Neural progenitor cell (in vitro differentiated cells): ENCODE measurements around the gene C1orf210.

ENCODE experiments used
- EZH2 ChIP-seq: fragments of 200-600 bp; sonication (generic); IDR thresholded peaks from 2 replicates; pipeline ENCODE4 v1.6.1; 2017; ENCODE audit warnings: antibody characterized with exemption, mild to moderate bottlenecking, moderate library complexity
- TF ChIP-seq, protein P1 (sequence below): fragments of 200-600 bp; sonication (generic); IDR thresholded peaks from 2 replicates; pipeline ENCODE4 v1.5.1; 2017; ENCODE audit warnings: antibody characterized with exemption, mild to moderate bottlenecking

DNA sequence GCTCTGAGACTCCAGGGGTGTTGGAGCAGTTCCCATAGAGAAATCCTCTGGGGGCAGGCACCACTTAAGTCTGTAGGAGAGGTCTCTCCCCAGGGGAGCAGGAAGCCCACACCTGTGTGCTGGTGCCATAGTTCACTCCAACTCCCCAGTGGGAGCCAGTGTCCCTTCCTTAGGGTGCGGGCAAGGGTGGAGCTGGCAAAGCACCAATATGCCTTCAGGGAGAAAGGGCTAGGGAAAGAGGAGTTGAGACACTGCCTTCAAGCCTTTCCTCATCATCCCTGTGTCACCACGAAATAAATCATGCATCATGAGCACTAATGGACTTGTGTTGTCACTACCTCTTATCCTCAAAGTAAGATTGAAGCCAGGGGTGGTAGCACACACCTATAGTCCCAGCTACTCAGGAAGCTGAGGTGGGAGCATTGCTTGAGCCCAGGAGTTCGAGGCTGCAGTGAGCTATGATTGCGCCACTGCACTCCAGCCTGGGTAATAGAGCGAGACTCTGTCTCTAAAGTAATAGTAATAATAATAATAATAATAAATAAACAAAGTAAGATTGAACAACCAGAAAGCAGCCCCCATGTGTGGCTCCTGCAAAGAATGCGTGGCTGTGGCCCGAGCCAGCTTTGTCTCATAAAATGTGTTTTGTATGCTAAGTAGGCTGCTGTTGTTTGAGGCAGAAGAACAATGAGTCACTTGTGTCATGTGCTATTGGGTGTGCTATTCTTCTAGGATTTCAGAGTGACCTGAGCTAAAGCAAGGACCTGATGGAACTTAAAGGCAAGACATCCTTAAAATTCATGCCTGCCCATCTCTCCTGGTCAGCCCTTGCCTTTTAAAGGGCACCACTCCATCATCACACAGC is 8.7 kb upstream of the C1orf210 start:
- TF ChIP-seq, protein P1, sequence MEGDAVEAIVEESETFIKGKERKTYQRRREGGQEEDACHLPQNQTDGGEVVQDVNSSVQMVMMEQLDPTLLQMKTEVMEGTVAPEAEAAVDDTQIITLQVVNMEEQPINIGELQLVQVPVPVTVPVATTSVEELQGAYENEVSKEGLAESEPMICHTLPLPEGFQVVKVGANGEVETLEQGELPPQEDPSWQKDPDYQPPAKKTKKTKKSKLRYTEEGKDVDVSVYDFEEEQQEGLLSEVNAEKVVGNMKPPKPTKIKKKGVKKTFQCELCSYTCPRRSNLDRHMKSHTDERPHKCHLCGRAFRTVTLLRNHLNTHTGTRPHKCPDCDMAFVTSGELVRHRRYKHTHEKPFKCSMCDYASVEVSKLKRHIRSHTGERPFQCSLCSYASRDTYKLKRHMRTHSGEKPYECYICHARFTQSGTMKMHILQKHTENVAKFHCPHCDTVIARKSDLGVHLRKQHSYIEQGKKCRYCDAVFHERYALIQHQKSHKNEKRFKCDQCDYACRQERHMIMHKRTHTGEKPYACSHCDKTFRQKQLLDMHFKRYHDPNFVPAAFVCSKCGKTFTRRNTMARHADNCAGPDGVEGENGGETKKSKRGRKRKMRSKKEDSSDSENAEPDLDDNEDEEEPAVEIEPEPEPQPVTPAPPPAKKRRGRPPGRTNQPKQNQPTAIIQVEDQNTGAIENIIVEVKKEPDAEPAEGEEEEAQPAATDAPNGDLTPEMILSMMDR: no peak
- no peak for TF ChIP-seq EZH2
